IPS-NIHi11 (cell line): ENCODE measurements around the gene CDK5RAP3.
"Not testable (repeated sequence)": the region's sequence is repeated elsewhere in the genome, so short reads cannot be mapped to it uniquely, and the experiment has no call there.

Experiments
- DNase-seq: peaks from one replicate; pipeline ENCODE4 v3.0.0; 2012; ENCODE audit warnings: mixed read lengths, low spot score

The CDK5RAP3 gene

GRCh38 chr17:47970725-47971499 lies at the start of gene CDK5RAP3:
TSS of gene CDK5RAP3 (plus strand) at chr17:47971113. CDS start at chr17:47971147, 34 bp downstream.
- DNase-seq = peak; percentile 98

- no peak for DNase-seq
Measured at GRCh38 chr17:47924785-47925677, 45.9 kb upstream of the CDK5RAP3 start.

- DNase-seq = no peak
Measured at GRCh38 chr17:47925678-47925988, 45.3 kb upstream of the CDK5RAP3 start.

- DNase-seq = no peak
Measured at GRCh38 chr17:47927821-47928400, 43.0 kb upstream of the CDK5RAP3 start.

- no peak for DNase-seq
Measured at GRCh38 chr17:47928415-47928814, 42.5 kb upstream of the CDK5RAP3 start.

GRCh38 chr17:47929218-47930000 lies 41.5 kb upstream of the CDK5RAP3 start:
- no peak for DNase-seq

GRCh38 chr17:47931848-47932247 lies 39.1 kb upstream of the CDK5RAP3 start:
- DNase-seq = no peak

GRCh38 chr17:47934856-47935255 lies 36.1 kb upstream of the CDK5RAP3 start:
- DNase-seq = no peak

- DNase-seq = not testable (repeated sequence)
Measured at GRCh38 chr17:47935468-47935867, 35.4 kb upstream of the CDK5RAP3 start.

- no peak for DNase-seq
Measured at GRCh38 chr17:47935961-47936360, 35.0 kb upstream of the CDK5RAP3 start.

GRCh38 chr17:47937941-47938340 lies 33.0 kb upstream of the CDK5RAP3 start:
- no peak for DNase-seq

- DNase-seq = peak; percentile 99
Measured at GRCh38 chr17:47941246-47942095, 29.4 kb upstream of the CDK5RAP3 start, which contains the start of gene PNPO. TSS of gene PNPO (plus strand) at chr17:47941571. CDS start at chr17:47941676, 105 bp downstream.

GRCh38 chr17:47942096-47942510 lies 28.8 kb upstream of the CDK5RAP3 start:
- no peak for DNase-seq

- DNase-seq = no peak
Measured at GRCh38 chr17:47942568-47942967, 28.3 kb upstream of the CDK5RAP3 start.

GRCh38 chr17:47945080-47945479 lies 25.8 kb upstream of the CDK5RAP3 start:
- DNase-seq = no peak

GRCh38 chr17:47945529-47946508 lies 25.1 kb upstream of the CDK5RAP3 start:
- no peak for DNase-seq

GRCh38 chr17:47946516-47946915 lies 24.4 kb upstream of the CDK5RAP3 start:
- no peak for DNase-seq

GRCh38 chr17:47946929-47947397 lies 23.9 kb upstream of the CDK5RAP3 start:
- DNase-seq = peak; percentile 88

- no peak for DNase-seq
Measured at GRCh38 chr17:47948706-47949196, 22.2 kb upstream of the CDK5RAP3 start.
